AG04449 (cell line): ENCODE results near the gene GLRA2.

Experiments used
- CTCF ChIA-PET: fragments of 350-600 bp; formaldehyde crosslinking; extraction: SDS; loops from one replicate; lab custom pipeline; 2021; ENCODE audit warnings: antibody characterized with exemption; lab: Yijun Ruan, JAX
- POLR2A ChIA-PET: fragments of 400-600, 350-600 bp; formaldehyde crosslinking; extraction: SDS; loops from one replicate; lab custom pipeline; 2020; ENCODE audit warnings: antibody characterized with exemption, inconsistent platforms; lab: Yijun Ruan, JAX
- DNase-seq: peaks from one replicate; pipeline ENCODE4 v3.0.0-alpha.2; 2010; ENCODE audit warnings: low read depth, low spot score
- H3K4me3 ChIP-seq: 2 replicates; pipeline ENCODE4 v1.5.1; 2011; ENCODE audit warnings: low read depth, mild to moderate bottlenecking, control low read depth, low read length
- TF ChIP-seq, protein P1 (sequence below): IDR thresholded peaks from one replicate; pipeline ENCODE4 v1.5.1; 2011; ENCODE audit warnings: mild to moderate bottlenecking, moderate library complexity, low read length, control low read depth, inconsistent platforms; ENCODE audit not compliant: insufficient read depth; ENCODE audit errors: missing control alignments

GLRA2 gene

DNA sequence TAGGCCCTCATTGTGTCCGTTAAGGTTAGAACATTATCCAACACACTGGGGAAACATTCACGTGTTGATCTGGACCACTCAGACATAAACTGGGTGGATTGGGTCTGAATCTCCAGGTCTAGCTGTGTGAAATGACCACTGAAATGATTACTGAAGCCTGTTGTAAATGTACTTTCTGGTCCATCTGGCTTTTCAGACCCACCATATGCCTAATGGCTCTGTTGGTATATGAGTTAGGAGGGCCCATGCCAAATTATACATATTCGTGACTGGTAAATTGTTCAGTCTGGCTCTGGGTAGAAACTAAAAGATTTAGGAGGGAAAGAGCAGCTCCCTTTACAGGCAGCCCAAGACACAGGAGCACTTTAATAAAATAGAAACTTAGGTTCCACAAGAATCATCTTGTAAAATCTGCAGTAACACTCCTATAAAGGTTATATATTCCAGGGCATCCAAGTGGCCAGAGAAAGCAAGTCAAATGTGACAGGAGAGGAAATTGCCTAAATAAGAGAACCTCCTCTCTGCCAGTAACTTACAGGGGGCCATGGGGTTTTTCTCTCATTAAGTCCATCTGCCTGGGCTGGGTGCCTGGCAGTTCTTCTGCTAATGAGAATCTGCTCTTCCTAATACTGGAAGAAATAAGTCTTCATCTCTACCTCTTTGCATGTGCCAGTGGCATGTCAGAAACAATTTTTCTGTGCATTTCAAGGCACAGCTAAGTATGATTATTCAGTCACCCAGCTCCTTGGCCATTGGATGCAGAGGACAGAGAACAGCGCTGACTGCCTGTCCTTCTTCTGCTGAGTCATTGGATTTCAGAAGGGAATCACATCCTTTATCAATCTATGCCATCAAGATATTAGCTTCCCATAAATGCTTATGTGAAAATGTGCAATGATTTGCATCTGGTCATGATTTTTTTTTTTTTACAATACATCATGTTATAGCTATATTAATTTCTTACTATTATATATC lies 112.6 kb downstream of the GLRA2 start:
- ChIA-PET POLR2A (no interaction called here), CTCF (interaction anchor here (0.8 kb wide), 1 partner anchor 81 kb away, joined by 3 read pairs; no protein-coding TSS in a partner anchor)
- DNase-seq, result no peak
- H3K4me3 ChIP-seq, result no peak overlapping the region
- TF ChIP-seq, protein P1, sequence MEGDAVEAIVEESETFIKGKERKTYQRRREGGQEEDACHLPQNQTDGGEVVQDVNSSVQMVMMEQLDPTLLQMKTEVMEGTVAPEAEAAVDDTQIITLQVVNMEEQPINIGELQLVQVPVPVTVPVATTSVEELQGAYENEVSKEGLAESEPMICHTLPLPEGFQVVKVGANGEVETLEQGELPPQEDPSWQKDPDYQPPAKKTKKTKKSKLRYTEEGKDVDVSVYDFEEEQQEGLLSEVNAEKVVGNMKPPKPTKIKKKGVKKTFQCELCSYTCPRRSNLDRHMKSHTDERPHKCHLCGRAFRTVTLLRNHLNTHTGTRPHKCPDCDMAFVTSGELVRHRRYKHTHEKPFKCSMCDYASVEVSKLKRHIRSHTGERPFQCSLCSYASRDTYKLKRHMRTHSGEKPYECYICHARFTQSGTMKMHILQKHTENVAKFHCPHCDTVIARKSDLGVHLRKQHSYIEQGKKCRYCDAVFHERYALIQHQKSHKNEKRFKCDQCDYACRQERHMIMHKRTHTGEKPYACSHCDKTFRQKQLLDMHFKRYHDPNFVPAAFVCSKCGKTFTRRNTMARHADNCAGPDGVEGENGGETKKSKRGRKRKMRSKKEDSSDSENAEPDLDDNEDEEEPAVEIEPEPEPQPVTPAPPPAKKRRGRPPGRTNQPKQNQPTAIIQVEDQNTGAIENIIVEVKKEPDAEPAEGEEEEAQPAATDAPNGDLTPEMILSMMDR, result no peak

DNA sequence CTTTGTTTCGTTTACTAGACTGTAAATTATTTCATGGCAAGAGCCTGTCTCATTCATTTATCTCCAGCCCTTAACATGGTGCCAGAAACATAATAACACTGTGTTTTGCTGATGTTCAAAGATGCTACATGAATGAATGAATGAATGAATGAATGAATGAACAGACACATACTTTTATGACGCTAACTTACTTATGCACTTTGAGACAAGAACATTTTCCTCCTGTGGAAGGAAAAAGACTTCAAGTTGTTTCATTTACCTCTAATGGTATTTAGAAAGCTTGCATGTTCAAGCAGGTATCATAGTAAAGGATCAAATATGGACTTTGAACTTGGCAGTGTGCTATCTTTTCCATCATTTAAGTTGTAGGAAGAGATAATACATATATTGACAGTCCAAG lies 131.6 kb downstream of the GLRA2 start:
- no peak overlapping the region for H3K4me3 ChIP-seq
- POLR2A ChIA-PET, result no interaction called here
- CTCF ChIA-PET, result no interaction called here
- TF ChIP-seq, protein P1, result no peak
- DNase-seq, result no peak

DNA sequence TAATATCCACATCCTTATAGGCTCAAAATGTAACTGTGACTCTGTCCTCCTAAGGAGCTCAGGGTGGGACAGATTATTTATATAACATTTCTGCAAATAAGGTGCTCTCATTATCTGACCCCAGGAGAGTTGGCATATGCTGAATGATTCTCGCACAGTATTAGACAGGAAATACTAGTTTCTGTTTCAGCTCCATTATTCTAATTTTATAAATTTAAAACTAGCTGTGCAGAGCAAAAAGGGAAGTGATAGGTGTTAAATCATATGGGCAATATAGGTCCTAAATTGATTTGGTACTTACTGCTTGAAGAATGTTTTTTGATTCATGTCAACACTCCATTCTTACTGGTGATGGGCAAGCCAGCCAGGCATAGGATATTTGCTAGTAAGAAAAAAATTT lies 141.5 kb downstream of the GLRA2 start:
- DNase-seq, result no peak
- CTCF ChIA-PET, result no interaction called here
- no peak overlapping the region for H3K4me3 ChIP-seq
- POLR2A ChIA-PET, result no interaction called here
- TF ChIP-seq, protein P1, result no peak

DNA sequence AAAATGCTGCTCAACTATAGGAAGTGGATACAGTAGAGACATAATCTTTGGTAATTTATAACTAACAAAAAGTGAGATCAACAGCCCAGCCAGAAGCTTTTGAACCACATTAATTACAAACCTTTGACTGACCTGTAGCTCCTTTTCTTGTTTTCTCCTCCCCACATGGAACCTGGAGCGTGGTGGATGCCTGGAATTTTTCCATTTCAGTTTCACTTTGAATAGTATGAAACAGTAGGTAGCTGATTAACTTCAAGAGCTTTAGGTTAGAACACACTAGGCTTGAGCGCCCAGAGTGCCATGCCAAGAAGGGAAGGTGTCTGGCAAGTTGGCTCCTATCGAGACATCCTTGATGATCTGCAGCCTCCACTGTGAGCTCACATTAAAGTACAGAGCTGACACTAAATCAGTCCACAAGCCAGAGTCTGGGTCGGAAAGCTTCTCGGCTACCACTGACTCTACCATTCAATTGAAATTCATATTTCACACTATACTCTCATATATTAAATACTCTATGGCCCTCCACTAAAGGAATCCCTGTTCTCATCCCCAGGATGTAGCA lies 143.4 kb downstream of the GLRA2 start:
- TF ChIP-seq, protein P1, result no peak
- H3K4me3 ChIP-seq, result no peak overlapping the region
- ChIA-PET CTCF (interaction anchor here (0.9 kb wide), 1 partner anchor 24 kb away, joined by 4 read pairs; no protein-coding TSS in a partner anchor), POLR2A (no interaction called here)
- no peak for DNase-seq

DNA sequence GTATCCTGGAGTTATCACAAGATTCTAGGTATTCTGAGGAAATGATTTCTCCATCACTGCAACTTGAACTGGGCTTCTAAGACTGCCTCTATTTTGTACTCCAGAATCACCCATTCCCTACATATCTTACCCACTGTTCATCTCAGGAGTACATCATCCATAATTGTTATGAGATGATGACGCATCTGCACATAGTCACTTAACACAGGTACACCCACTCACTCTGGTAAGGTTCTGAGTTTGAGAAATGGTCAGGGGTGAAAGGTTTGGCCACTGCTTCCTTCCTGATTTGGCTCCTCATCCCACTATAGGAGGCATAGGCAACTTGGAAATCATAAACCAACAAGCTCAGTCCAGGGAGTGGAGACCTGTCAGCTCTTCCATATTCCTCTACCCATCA lies 143.9 kb downstream of the GLRA2 start:
- TF ChIP-seq, protein P1, result no peak
- no peak for DNase-seq
- POLR2A ChIA-PET, result no interaction called here
- CTCF ChIA-PET, result interaction anchor here (0.9 kb wide), 1 partner anchor 24 kb away, joined by 4 read pairs; no protein-coding TSS in a partner anchor
- H3K4me3 ChIP-seq, result no peak overlapping the region

DNA sequence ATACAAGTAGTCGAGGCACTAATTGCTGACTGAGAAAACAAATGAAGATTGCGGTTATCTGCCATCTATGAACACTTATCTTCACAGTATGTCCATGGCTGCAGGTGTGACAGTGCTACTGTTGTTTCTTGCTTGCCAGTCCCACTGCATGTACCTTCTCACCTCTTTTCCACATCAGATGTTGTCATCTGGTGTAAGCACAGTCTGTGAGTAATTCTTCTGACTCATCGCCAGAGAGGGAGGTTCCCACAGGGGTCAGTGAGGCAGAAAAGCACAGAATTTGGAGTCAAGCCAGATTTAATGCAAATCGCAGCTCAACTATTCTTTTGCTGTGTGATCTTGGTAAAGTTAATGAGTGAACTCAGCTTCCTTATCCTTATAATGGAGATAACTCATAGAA lies 144.4 kb downstream of the GLRA2 start:
- ChIA-PET CTCF (no interaction called here), POLR2A (no interaction called here)
- no peak overlapping the region for H3K4me3 ChIP-seq
- TF ChIP-seq, protein P1, result no peak
- peak; percentile 36 for DNase-seq
